NOMO-1 treated with dmso at 0.1 percent for 144 hours (cell line): ENCODE results near the gene UBTF.

Experiments
- DNase-seq: peaks from one replicate; lab custom pipeline; 2025; ENCODE audit not compliant: unreplicated experiment; lab: John Stamatoyannopoulos, UW

UBTF gene

GRCh38 chr17:44170499-44171201, 48.8 kb downstream of the UBTF start, which contains the start of gene ASB16:
TSS of gene ASB16 (plus strand) at chr17:44170704. CDS start at chr17:44170790, 86 bp downstream.
- DNase-seq: no peak

DNA sequence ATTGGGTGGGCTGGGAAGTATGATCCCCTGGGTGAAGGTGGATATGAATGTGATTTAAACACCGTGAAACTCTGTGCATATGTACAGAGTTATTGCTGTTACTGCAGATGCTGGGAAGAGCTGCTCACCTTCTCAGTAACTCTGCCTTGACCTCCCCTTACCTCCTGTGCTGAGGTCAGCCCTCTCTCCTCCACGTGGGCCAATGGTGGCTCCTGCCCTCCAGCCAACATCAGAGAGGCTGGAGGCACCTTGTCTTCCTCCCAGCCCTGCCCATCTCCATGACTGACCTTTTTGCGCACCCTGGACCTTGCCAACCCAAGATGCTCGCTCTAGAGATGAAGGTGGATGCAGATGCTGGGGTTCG, 49.4 kb downstream of the UBTF start:
- no peak for DNase-seq

- DNase-seq: no peak
Observed at GRCh38 chr17:44167181-44167861, 52.2 kb downstream of the UBTF start.

GRCh38 chr17:44164476-44164875, 55.0 kb downstream of the UBTF start:
- DNase-seq: no peak

- no peak for DNase-seq
Observed at GRCh38 chr17:44159519-44160210, 59.8 kb downstream of the UBTF start.

- DNase-seq: no peak
Observed at GRCh38 chr17:44155488-44155887, 64.0 kb downstream of the UBTF start.
